B cell (primary cell): ENCODE results near the gene DCTPP1. TPM values are rescaled to one million over a fixed set of nuclear protein-coding genes. Genes with fewer than 3 reads are reported as not detected.

Source experiments
- ATAC-seq: fragments of 200-7000 bp; cut with Tn5 transposase; one replicate; pipeline ENCODE4 v1.10.0; 2021; ENCODE audit warnings: low read depth, mild to moderate bottlenecking, moderate number of reproducible peaks, moderate library complexity
- CTCF ChIA-PET: fragments of 350-600 bp; sonication (Branson Sonifier 250); formaldehyde crosslinking; loops from one replicate; lab custom pipeline; 2021; ENCODE audit warnings: antibody characterized with exemption, inconsistent platforms; lab: Charles Lee
- POLR2A ChIA-PET: fragments of 350-600 bp; sonication (Branson Sonifier 250); formaldehyde crosslinking; loops from one replicate; lab custom pipeline; 2021; ENCODE audit warnings: antibody characterized with exemption; lab: Charles Lee
- DNase-seq: peaks from one replicate; pipeline ENCODE4 v3.0.0; 2013
- H2AFZ ChIP-seq: 2 replicates; pipeline ENCODE4 v1.6.1; 2012; ENCODE audit warnings: mild to moderate bottlenecking, low read depth, low read length; ENCODE audit not compliant: insufficient read depth, poor library complexity, severe bottlenecking
- H3K27ac ChIP-seq, 2 donors: 1 replicate in 1 of 2; 2 replicates in 1 of 2; pipeline ENCODE4 v1.5.1; 2012 to 2013; ENCODE audit warnings: low read length in 2 of 2, mild to moderate bottlenecking in 2 of 2, moderate library complexity in 1 of 2
- H3K27me3 ChIP-seq, 4 experiments: fragments of 200-600 bp in 1 of 4; sonication (generic) in 1 of 4; replicated peaks in 1 of 4; 1 replicate in 2 of 4; 2 replicates in 2 of 4; pipeline versions ENCODE4 v1.6.1 to v1.7.0; 2013 to 2016; ENCODE audit warnings: low read length in 3 of 4, mild to moderate bottlenecking in 2 of 4, mixed read lengths in 1 of 4, moderate library complexity in 1 of 4; ENCODE audit not compliant: insufficient read depth in 4 of 4, control insufficient read depth in 3 of 4; ENCODE audit errors: control extremely low read depth in 1 of 4
- H3K36me3 ChIP-seq, 2 experiments: replicated peaks in 1 of 2; 1 replicate in 1 of 2; 2 replicates in 1 of 2; pipeline versions ENCODE4 v1.6.1 to v1.7.1; 2013; ENCODE audit warnings: low read length in 1 of 2; ENCODE audit not compliant: insufficient read depth in 2 of 2, control insufficient read depth in 1 of 2; ENCODE audit errors: control extremely low read depth in 1 of 2, extremely low read depth in 1 of 2
- H3K4me1 ChIP-seq, 2 donors: fragments of 200-600 bp in 1 of 2; sonication (generic) in 1 of 2; 1 replicate in 1 of 2; 2 replicates in 1 of 2; pipeline versions ENCODE4 v1.5.1 to v1.6.1; 2013 to 2017; ENCODE audit warnings: low read length in 2 of 2; ENCODE audit not compliant: control insufficient read depth in 2 of 2, insufficient read depth in 2 of 2
- H3K4me2 ChIP-seq: replicated peaks from 2 replicates; pipeline ENCODE3; 2012; ENCODE audit warnings: mild to moderate bottlenecking, low read depth, low read length; ENCODE audit not compliant: poor library complexity, severe bottlenecking
- H3K4me3 ChIP-seq, 5 experiments: fragments of 200-600 bp in 1 of 5; sonication (generic) in 1 of 5; 1 replicate in 3 of 5; 2 replicates in 2 of 5; pipeline versions ENCODE4 v1.5.1 to v1.7.0; 2011 to 2016; ENCODE audit warnings: low read length in 4 of 5, mild to moderate bottlenecking in 4 of 5, low read depth in 2 of 5, control low read depth in 1 of 5, moderate library complexity in 1 of 5; ENCODE audit not compliant: insufficient read depth in 1 of 5; ENCODE audit errors: control extremely low read depth in 1 of 5, extremely low read depth in 1 of 5
- H3K79me2 ChIP-seq: fragments of 200-600 bp; sonication (generic); one replicate; pipeline ENCODE4 v1.6.0; 2016; ENCODE audit warnings: low read length; ENCODE audit not compliant: control insufficient read depth, insufficient read depth
- H3K9ac ChIP-seq: fragments of 200-600 bp; sonication (generic); 2 replicates; pipeline ENCODE4 v1.6.1; 2017; ENCODE audit warnings: mild to moderate bottlenecking, low read length, moderate library complexity
- H3K9me3 ChIP-seq, 3 donors: one replicate each; pipeline versions ENCODE4 v1.6.1 to v1.7.1; 2013; ENCODE audit warnings: low read length in 2 of 3; ENCODE audit not compliant: control insufficient read depth in 2 of 3, insufficient read depth in 1 of 3; ENCODE audit errors: control extremely low read depth in 1 of 3
- H4K20me1 ChIP-seq: 2 replicates; pipeline ENCODE4 v1.6.0; 2012; ENCODE audit warnings: mild to moderate bottlenecking, low read length; ENCODE audit not compliant: insufficient read depth, control insufficient read depth, poor library complexity, severe bottlenecking
- H3K27ac Mint-ChIP-seq: one replicate; pipeline ENCODE4 v1.8.0; 2021; ENCODE audit warnings: mixed read lengths
- H3K27me3 Mint-ChIP-seq: one replicate; pipeline ENCODE4 v1.8.0; 2021; ENCODE audit warnings: mixed read lengths
- H3K4me1 Mint-ChIP-seq: one replicate; pipeline ENCODE4 v1.8.0; 2021; ENCODE audit warnings: mixed read lengths
- H3K4me3 Mint-ChIP-seq: one replicate; pipeline ENCODE4 v1.8.0; 2021; ENCODE audit warnings: mixed read lengths
- H3K9me3 Mint-ChIP-seq: one replicate; pipeline ENCODE4 v1.8.0; 2022; ENCODE audit warnings: mixed read lengths; ENCODE audit not compliant: insufficient read depth
- CTCF ChIP-seq: fragments of 200-600 bp; IDR thresholded peaks from one replicate; pipeline ENCODE4 v1.8.0; 2022; ENCODE audit warnings: antibody characterized with exemption, mild to moderate bottlenecking
- EZH2 ChIP-seq: IDR thresholded peaks from 2 replicates; pipeline ENCODE4 v1.6.1; 2012; ENCODE audit warnings: borderline replicate concordance, low read depth, mild to moderate bottlenecking, moderate library complexity, low read length; ENCODE audit not compliant: insufficient read depth, poor library complexity, severe bottlenecking
- WGBS: methylation state at CpG from one replicate; pipeline ENCODE4 v1.1.5; 2013; ENCODE audit warnings: missing lambda C conversion rate; ENCODE audit not compliant: insufficient coverage; 5-methylcytosine and 5-hydroxymethylcytosine counted together
- intact Hi-C: fragments of 100-400 bp; cut with micrococcal nuclease; formaldehyde crosslinking; loops from one replicate; pipeline ENCODE4 v1.10.0; 2022
- polyA plus RNA-seq: library from polyadenylated mRNA; depleted of rRNA; stranded (reverse); fragments of >200 nt; gene quantifications from 2 replicates; pipeline ENCODE4 v1.2.3, GENCODE V29; 2012
- total RNA-seq, 2 donors: library from RNA; stranded (reverse); fragments of 120-200 nt in 1 of 2; gene quantifications; 1 replicate in 1 of 2; 2 replicates in 1 of 2; pipeline versions ENCODE4 v1.2.3 to v1.2.4, GENCODE V29; 2013 to 2022

DCTPP1 gene
- total and polyA plus RNA-seq, 2 donors (not counting 1 experiment from before 2014, with no cell fraction given), result 25.0 to 30.3 TPM

- Histone ChIP-seq H3K27me3 (no peaks in the 10 kb centered on the region), H2AFZ (peak overlapping the region; percentile 95), H3K27ac (peak overlapping the region in 1 of 2 donors; percentile 64), H3K79me2 (peaks cover 19% of the 10 kb centered on the region), H3K4me1 (peaks cover 9 to 24% of the 10 kb centered on the region in 2 donors), H3K9ac (peak overlapping the region; percentile 71), H3K4me3 (peak overlapping the region in 4 of 5 experiments; percentile 49 to 75 (median 66)), H4K20me1 (peaks cover 23% of the 10 kb centered on the region), H3K9me3 (no peaks in the 10 kb centered on the region), H3K36me3 (peaks cover 0 to 16% of the 10 kb centered on the region in 2 experiments), H3K4me2 (peak overlapping the region; percentile 87)
- CTCF ChIA-PET, result interaction anchor here (0.5 to 5.0 kb wide), 11 partner anchors 11 to 433 kb away, joined by 3 to 65 read pairs (median 6); partner anchors contain the start of genes DCTPP1, SEPTIN1, TBC1D10B and TMEM219
- WGBS, result 40% methylated on average over 20 of the region's 31 CpGs
- Mint-ChIP-seq H3K27me3 (no peaks in the 10 kb centered on the region), H3K4me3 (peak overlapping the region; percentile 92), H3K4me1 (peaks cover 19% of the 10 kb centered on the region), H3K9me3 (no peaks in the 10 kb centered on the region), H3K27ac (peak overlapping the region; percentile 91)
- peak; percentile 20 for DNase-seq
- ATAC-seq, result no peak
- intact Hi-C loops, result loop anchor here (1.0 to 10.0 kb wide), 7 partner anchors 12 to 530 kb away; partner anchors contain the start of genes CD2BP2, CDIPT, SEPTIN1 and TBC1D10B
- POLR2A ChIA-PET, result interaction anchor here (0.5 to 4.7 kb wide), 12 partner anchors 12 to 498 kb away, joined by 3 to 51 read pairs (median 6); partner anchors contain the start of genes CD2BP2, SEPTIN1, TBC1D10B and ZNF771
- no peak for TF ChIP-seq EZH2
- no peak for TF ChIP-seq CTCF
Observed at GRCh38 chr16:30394592-30395154, 35.2 kb downstream of the DCTPP1 start.

- Histone ChIP-seq H3K36me3 (peaks cover 0 to 2% of the 10 kb centered on the region in 2 experiments), H3K79me2 (peaks cover 45% of the 10 kb centered on the region), H3K4me2 (peak overlapping the region; percentile 18), H4K20me1 (no peaks in the 10 kb centered on the region), H3K4me3 (no peak overlapping the region), H2AFZ (no peak overlapping the region), H3K27ac (peak overlapping the region; percentile 72 to 100), H3K27me3 (no peaks in the 10 kb centered on the region), H3K9ac (no peak overlapping the region), H3K4me1 (peaks cover 28 to 51% of the 10 kb centered on the region in 2 donors), H3K9me3 (no peaks in the 10 kb centered on the region)
- intact Hi-C loops, result no loop called here
- peak overlapping the region; percentile 98 for H3K27ac Mint-ChIP-seq
- DNase-seq, result no peak
- TF ChIP-seq EZH2 (no peak), CTCF (no peak)
- 83% methylated on average over 2 of the region's 2 CpGs for WGBS
- ChIA-PET POLR2A (interaction anchor here (1.7 to 2.6 kb wide), 4 partner anchors 12 to 200 kb away, joined by 6 to 51 read pairs (median 12); partner anchors contain the start of genes CORO1A, TBC1D10B, ZNF48 and ZNF771), CTCF (interaction anchor here (0.8 to 2.3 kb wide), 9 partner anchors 9 to 291 kb away, joined by 3 to 18 read pairs (median 5); partner anchors contain the start of genes ZNF48 and ZNF771)
- ATAC-seq, result no peak
- H3K4me3 Mint-ChIP-seq, result peak overlapping the region; percentile 40
- H3K9me3 Mint-ChIP-seq, result no peaks in the 10 kb centered on the region
- peaks cover 38% of the 10 kb centered on the region for H3K4me1 Mint-ChIP-seq
- H3K27me3 Mint-ChIP-seq, result no peaks in the 10 kb centered on the region
Observed at GRCh38 chr16:30383521-30383920, 46.3 kb downstream of the DCTPP1 start.
